ENCODE results near the gene SIRT3.

GRCh38 chr11:279040-279965 is 43.2 kb upstream of the SIRT3 start:
- TF ChIP-seq CTCF (IDR thresholded peaks at IDR 0.05; ENCODE audit: low read length) (no peak), EZH2 (optimal IDR thresholded peaks at IDR 0.05; ENCODE audit: low read depth, low read length) (no peak), EZH2phosphoT487 (IDR thresholded peaks at IDR 0.05; ENCODE audit: low read length) (no peak)
